ENCODE results near the gene DOCK2.

GRCh38 chr5:169711551-169712225 is 74.6 kb downstream of the DOCK2 start:
- TF ChIP-seq CTCF (IDR thresholded peaks at IDR 0.05) (no peak), POLR2AphosphoS5 (IDR thresholded peaks at IDR 0.05; ENCODE audit: low read depth, low read length) (no peak), REST (IDR thresholded peaks at IDR 0.05; ENCODE audit: insufficient read depth in 1 of 2, low read depth in 2 of 2, low read length in 1 of 2) (no peak), SIN3A (IDR thresholded peaks at IDR 0.05; ENCODE audit: borderline replicate concordance, insufficient read depth, low read depth, low read length) (no peak)
